ENCODE measurements around the gene MRGPRX2.

The MRGPRX2 gene

GRCh38 chr11:19073454-19074415 is 13.2 kb upstream of the MRGPRX2 start:
- Histone ChIP-seq H3K27me3 (ENCODE audit: insufficient read depth, low read depth, severe bottlenecking) (peaks cover 20% of the 10 kb centered on the region), H3K4me3 (ENCODE audit: low read depth, low read length) (no peak overlapping the region), H3K9me3 (ENCODE audit: severe bottlenecking) (no peaks in the 10 kb centered on the region), H3K36me3 (no peaks in the 10 kb centered on the region), H3K27ac (no peak overlapping the region)
- no peak for TF ChIP-seq CTCF (IDR thresholded peaks at IDR 0.05; ENCODE audit: low read depth, low read length)
- DNase-seq = no peak

- Histone ChIP-seq H3K27ac (no peak overlapping the region), H3K9me3 (ENCODE audit: severe bottlenecking) (no peaks in the 10 kb centered on the region), H3K27me3 (ENCODE audit: insufficient read depth, low read depth, severe bottlenecking) (peaks cover 23% of the 10 kb centered on the region), H3K36me3 (no peaks in the 10 kb centered on the region), H3K4me3 (ENCODE audit: low read depth, low read length) (no peak overlapping the region)
- no peak for DNase-seq
- no peak for TF ChIP-seq CTCF (IDR thresholded peaks at IDR 0.05; ENCODE audit: low read depth, low read length)
Measured at GRCh38 chr11:19072464-19072863, 11.9 kb upstream of the MRGPRX2 start.

GRCh38 chr11:19071255-19071654 is 10.7 kb upstream of the MRGPRX2 start:
- DNase-seq = peak; percentile 67
- H3K9me3 ChIP-seq (ENCODE audit: severe bottlenecking) = no peaks in the 10 kb centered on the region
- no peak overlapping the region for H3K27ac ChIP-seq
- no peaks in the 10 kb centered on the region for H3K36me3 ChIP-seq
- peak; percentile 88 for TF ChIP-seq CTCF (IDR thresholded peaks at IDR 0.05; ENCODE audit: low read depth, low read length)
- H3K4me3 ChIP-seq (ENCODE audit: low read depth, low read length) = no peak overlapping the region
- peaks cover 23% of the 10 kb centered on the region for H3K27me3 ChIP-seq (ENCODE audit: insufficient read depth, low read depth, severe bottlenecking)

GRCh38 chr11:19059833-19060232 is 684 bp downstream of the MRGPRX2 start:
- no peak for TF ChIP-seq CTCF (IDR thresholded peaks at IDR 0.05; ENCODE audit: low read depth, low read length)

GRCh38 chr11:19055905-19056304 is 4.6 kb downstream of the MRGPRX2 start:
- no peak for TF ChIP-seq CTCF (IDR thresholded peaks at IDR 0.05; ENCODE audit: low read depth, low read length)
- Histone ChIP-seq H3K36me3 (no peaks in the 10 kb centered on the region), H3K27ac (no peak overlapping the region), H3K27me3 (ENCODE audit: insufficient read depth, low read depth, severe bottlenecking) (peaks cover 24% of the 10 kb centered on the region), H3K9me3 (ENCODE audit: severe bottlenecking) (no peaks in the 10 kb centered on the region), H3K4me3 (ENCODE audit: low read depth, low read length) (no peak overlapping the region)
- no peak for DNase-seq

More at GRCh38 chr11:19059833-19060232, 684 bp downstream of the MRGPRX2 start:
- no peak for DNase-seq
- H3K27me3 ChIP-seq (ENCODE audit: insufficient read depth, low read depth, severe bottlenecking) = peaks cover 24% of the 10 kb centered on the region
- peaks cover 3% of the 10 kb centered on the region for H3K9me3 ChIP-seq (ENCODE audit: severe bottlenecking)
- H3K27ac ChIP-seq = no peak overlapping the region
- H3K36me3 ChIP-seq = no peaks in the 10 kb centered on the region
- no peak overlapping the region for H3K4me3 ChIP-seq (ENCODE audit: low read depth, low read length)
